ENCODE data around the gene ATP13A4.

- TF ChIP-seq CTCF (conservative IDR thresholded peaks at IDR 0.05; ENCODE audit: low read depth, low read length) (no peak), MAFK (IDR thresholded peaks at IDR 0.05; ENCODE audit: low read depth, low read length) (no peak), POLR2A (IDR thresholded peaks at IDR 0.05; ENCODE audit: low read depth, low read length) (no peak), ELK1 (IDR thresholded peaks at IDR 0.05; ENCODE audit: borderline replicate concordance, low read depth, low read length) (no peak), RAD21 (IDR thresholded peaks at IDR 0.05; ENCODE audit: low read length) (no peak), RFX5 (IDR thresholded peaks at IDR 0.05; ENCODE audit: low read depth, low read length) (no peak), SMC3 (IDR thresholded peaks at IDR 0.05; ENCODE audit: low read depth, low read length) (no peak), USF2 (IDR thresholded peaks at IDR 0.05; ENCODE audit: low read depth, low read length) (no peak)
Observed at GRCh38 chr3:193522473-193522872, 32.2 kb downstream of the ATP13A4 start.

Measured in IMR-90 (cell line).